ENCODE results near the gene ZNF462. TPM values are rescaled to one million over a fixed set of nuclear protein-coding genes. Genes with fewer than 3 reads are reported as not detected.

The ZNF462 gene
- total RNA-seq, 1 experiment from 2014 or later, result 164 TPM

DNA sequence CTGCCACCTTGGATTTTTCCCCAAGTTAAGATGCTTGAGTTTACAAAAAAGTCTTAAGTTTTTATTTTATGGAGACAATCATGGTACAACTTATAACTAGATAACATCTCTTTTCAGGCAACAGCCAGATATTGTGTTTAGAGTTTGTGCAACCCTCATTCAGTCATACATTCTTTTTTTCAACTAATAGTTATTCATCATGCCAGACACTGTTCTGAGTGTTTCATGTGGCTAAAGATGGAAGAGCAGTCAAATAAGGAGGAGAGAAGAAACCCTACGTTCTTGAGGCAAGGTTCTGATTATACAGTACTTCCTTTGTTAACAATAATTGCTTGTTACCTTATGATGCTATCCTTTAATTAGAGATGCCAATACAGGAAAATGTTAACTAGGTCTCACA is 42.1 kb upstream of the ZNF462 start:
- Histone ChIP-seq H2AFZ (ENCODE audit: low read length) (no peak overlapping the region), H4K8ac (replicated peaks; ENCODE audit: insufficient read length, low read depth, low read length) (no peak overlapping the region), H3K14ac (ENCODE audit: insufficient read depth, low read length) (no peak overlapping the region), H3T11ph (ENCODE audit: low read length) (no peak overlapping the region), H2BK120ac (ENCODE audit: low read depth, low read length, poor library complexity, severe bottlenecking) (no peak overlapping the region), H4K5ac (ENCODE audit: insufficient read length, low read depth, low read length) (no peak overlapping the region), H4K20me1 (ENCODE audit: control insufficient read depth, insufficient read depth, insufficient read length) (no peaks in the 10 kb centered on the region), H3K27ac (ENCODE audit: insufficient read length, low read depth, low read length) (no peak overlapping the region), H3K4ac (ENCODE audit: low read depth, low read length) (no peak overlapping the region), H3K18ac (ENCODE audit: insufficient read length, low read depth, low read length) (no peak overlapping the region), H3K79me1 (ENCODE audit: insufficient read depth, low read depth, low read length, poor library complexity, severe bottlenecking) (no peaks in the 10 kb centered on the region), H3K23me2 (ENCODE audit: insufficient read length, low read depth, low read length, poor library complexity, severe bottlenecking) (no peaks in the 10 kb centered on the region), H2BK20ac (ENCODE audit: low read depth, low read length, poor library complexity, severe bottlenecking) (no peak overlapping the region), H3K4me2 (ENCODE audit: insufficient read depth, insufficient read length, low read length) (no peak overlapping the region), H3K23ac (ENCODE audit: insufficient read length, low read depth, low read length) (no peak overlapping the region), H3K27me3 (ENCODE audit: insufficient read depth, low read length) (no peaks in the 10 kb centered on the region), H3K4me1 (ENCODE audit: insufficient read depth, low read length) (no peaks in the 10 kb centered on the region), H3K9ac (ENCODE audit: extremely low read depth, insufficient read length, low read length) (no peak overlapping the region), H3K56ac (ENCODE audit: insufficient read length, low read depth, low read length) (no peak overlapping the region), H3K9me3 (ENCODE audit: control insufficient read depth, low read depth, low read length) (no peaks in the 10 kb centered on the region), H2BK15ac (ENCODE audit: low read depth, low read length) (no peak overlapping the region), H2AK5ac (ENCODE audit: insufficient read length, low read length) (no peak overlapping the region), H2BK12ac (ENCODE audit: insufficient read length, low read depth, low read length) (no peak overlapping the region), H4K91ac (ENCODE audit: insufficient read length, low read depth, low read length) (no peak overlapping the region), H3K79me2 (ENCODE audit: insufficient read depth, low read length) (no peaks in the 10 kb centered on the region), H2BK5ac (ENCODE audit: insufficient read length, low read length) (no peak overlapping the region)
- H3K4me3 Mint-ChIP-seq, result no peak overlapping the region
- no peak for TF ChIP-seq CTCF (conservative IDR thresholded peaks at IDR 0.05)
- H3K4me1 Mint-ChIP-seq, result no peaks in the 10 kb centered on the region
- no CpG with 5 or more reads among the region's 1 CpG for WGBS (ENCODE audit: extremely low coverage, insufficient read length, low lambda C conversion rate)
- DNase-seq, result no peak
- H3K27me3 Mint-ChIP-seq (ENCODE audit: low read depth), result no peaks in the 10 kb centered on the region
- H3K36me3 Mint-ChIP-seq (ENCODE audit: insufficient read depth in 1 of 3, low read depth in 3 of 3), result no peaks in the 10 kb centered on the region; a peak in 3 of 7 replicates
- peaks cover 0 to 9% of the 10 kb centered on the region in 2 experiments; a peak in 4 of 5 replicates for H3K9me3 Mint-ChIP-seq
- H3K27ac Mint-ChIP-seq, result no peak overlapping the region
